Sigmoid colon (tissue), 7 donors: ENCODE measurements around the gene OR2V1. TPM values are rescaled to one million over a fixed set of nuclear protein-coding genes. Genes with fewer than 3 reads are reported as not detected.
A peak's percentile ranks its signal among the peaks of the same experiment; 100 is the strongest.

Experiments
- DNase-seq: peaks from one replicate; pipeline ENCODE4 v3.0.0-alpha.2; 2019
- H3K27ac ChIP-seq, 4 donors: fragments of 200-600 bp; sonication (generic); one replicate each; pipeline ENCODE4 v1.5.1; 2016 to 2019; ENCODE audit warnings: mild to moderate bottlenecking in 1 of 4
- H3K27me3 ChIP-seq, 3 donors: fragments of 200-600 bp; sonication (generic); one replicate each; pipeline ENCODE4 v1.5.1; 2019; ENCODE audit warnings: mild to moderate bottlenecking in 1 of 3
- H3K36me3 ChIP-seq, 4 donors: fragments of 200-600 bp; sonication (generic); one replicate each; pipeline ENCODE4 v1.5.1; 2016 to 2019
- H3K4me1 ChIP-seq, 4 donors: fragments of 200-600 bp; sonication (generic); one replicate each; pipeline ENCODE4 v1.5.1; 2017 to 2019
- H3K4me3 ChIP-seq, 4 donors: fragments of 200-600 bp; sonication (generic); one replicate each; pipeline ENCODE4 v1.5.1; 2017 to 2019; ENCODE audit warnings: mild to moderate bottlenecking in 2 of 4, moderate library complexity in 1 of 4
- H3K9me3 ChIP-seq, 4 donors: fragments of 200-600 bp in 3 of 4; sonication (generic) in 3 of 4; one replicate each; pipeline versions ENCODE4 v1.5.1 to v1.6.1; 2013 to 2019
- EP300 ChIP-seq, 4 donors: sonication (generic); formaldehyde crosslinking; IDR thresholded peaks; one replicate each; pipeline ENCODE4 v1.6.1; 2017; ENCODE audit warnings: antibody characterized with exemption in 4 of 4
- POLR2A ChIP-seq, 2 donors: fragments of 450-650 bp; IDR thresholded peaks; one replicate each; pipeline ENCODE4 v1.6.1; 2016; ENCODE audit warnings: antibody characterized with exemption in 2 of 2, mild to moderate bottlenecking in 2 of 2, moderate library complexity in 2 of 2
- POLR2AphosphoS5 ChIP-seq, 4 donors: sonication (generic); formaldehyde crosslinking; IDR thresholded peaks; one replicate each; pipeline ENCODE4 v1.6.1; 2017; ENCODE audit warnings: antibody characterized with exemption in 4 of 4
- WGBS, 2 donors: extraction: QIAGEN DNeasy Blood & Tissue Kit; methylation state at CpG; one replicate each; pipeline ENCODE4 v1.1.7; 2013; 5-methylcytosine and 5-hydroxymethylcytosine counted together
- intact Hi-C: fragments of 100-400 bp; cut with DNase I; formaldehyde crosslinking; loops from one replicate; pipeline ENCODE4 v1.15.1; 2023
- polyA plus RNA-seq, 3 donors: library from polyadenylated mRNA; stranded (reverse); fragments of 200-250 nt; gene quantifications; one replicate each; pipeline ENCODE4 v1.2.3, GENCODE V29; 2013
- total RNA-seq, 4 donors: library from RNA; depleted of rRNA; stranded (reverse); fragments of >200 nt; gene quantifications; one replicate each; pipeline ENCODE4 v1.1.0, GENCODE V29; 2016
- TF ChIP-seq, protein P1 (sequence below), 4 experiments: fragments of 450-650 bp in 3 of 4; fragments of 200-600 bp in 1 of 4; IDR thresholded peaks; one replicate each; pipeline ENCODE4 v1.5.1; 2016 to 2019; ENCODE audit warnings: antibody characterized with exemption in 4 of 4, mild to moderate bottlenecking in 3 of 4, moderate library complexity in 2 of 4
- donor health status: healthy with polysubstance abuse.
- donor health status: Bipolar disorder and iron deficiency.
- donor health status: healthy.

The OR2V1 gene
- total and polyA plus RNA-seq, 7 donors, result not detected

DNA sequence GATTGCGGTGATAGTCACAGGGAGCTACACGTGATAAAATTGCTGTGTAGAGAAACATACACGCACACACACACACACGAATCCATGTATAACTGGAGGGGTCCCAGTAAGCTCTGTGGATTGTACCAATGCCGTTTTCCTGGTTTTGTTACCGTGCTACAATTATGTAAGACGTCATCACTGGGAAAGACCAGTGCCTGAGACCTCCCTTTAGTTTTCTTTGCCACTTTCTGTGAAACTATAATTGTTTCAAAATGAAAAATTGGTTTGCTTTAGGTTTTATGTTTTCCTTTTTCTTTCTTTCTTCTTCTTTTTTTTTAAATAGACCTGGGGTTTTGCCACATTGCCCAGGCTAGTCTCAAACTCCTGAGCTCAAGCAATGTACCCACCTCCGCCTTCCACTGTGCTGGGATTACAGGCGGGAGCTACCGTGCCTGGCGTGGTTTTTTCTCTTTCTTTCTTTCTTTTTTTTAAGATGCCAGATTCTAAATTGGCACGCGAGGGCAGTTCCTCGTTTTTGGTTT is 37.7 kb upstream of the OR2V1 start:
- TF ChIP-seq EP300 (IDR thresholded peaks at IDR 0.05), result no peak
- TF ChIP-seq, protein P1, sequence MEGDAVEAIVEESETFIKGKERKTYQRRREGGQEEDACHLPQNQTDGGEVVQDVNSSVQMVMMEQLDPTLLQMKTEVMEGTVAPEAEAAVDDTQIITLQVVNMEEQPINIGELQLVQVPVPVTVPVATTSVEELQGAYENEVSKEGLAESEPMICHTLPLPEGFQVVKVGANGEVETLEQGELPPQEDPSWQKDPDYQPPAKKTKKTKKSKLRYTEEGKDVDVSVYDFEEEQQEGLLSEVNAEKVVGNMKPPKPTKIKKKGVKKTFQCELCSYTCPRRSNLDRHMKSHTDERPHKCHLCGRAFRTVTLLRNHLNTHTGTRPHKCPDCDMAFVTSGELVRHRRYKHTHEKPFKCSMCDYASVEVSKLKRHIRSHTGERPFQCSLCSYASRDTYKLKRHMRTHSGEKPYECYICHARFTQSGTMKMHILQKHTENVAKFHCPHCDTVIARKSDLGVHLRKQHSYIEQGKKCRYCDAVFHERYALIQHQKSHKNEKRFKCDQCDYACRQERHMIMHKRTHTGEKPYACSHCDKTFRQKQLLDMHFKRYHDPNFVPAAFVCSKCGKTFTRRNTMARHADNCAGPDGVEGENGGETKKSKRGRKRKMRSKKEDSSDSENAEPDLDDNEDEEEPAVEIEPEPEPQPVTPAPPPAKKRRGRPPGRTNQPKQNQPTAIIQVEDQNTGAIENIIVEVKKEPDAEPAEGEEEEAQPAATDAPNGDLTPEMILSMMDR (IDR thresholded peaks at IDR 0.05), result no peak
- no peak for TF ChIP-seq POLR2A (IDR thresholded peaks at IDR 0.05)
- H3K9me3 ChIP-seq, result no peaks in the 10 kb centered on the region
- no peak overlapping the region for H3K27ac ChIP-seq
- no peak overlapping the region for H3K4me3 ChIP-seq
- H3K36me3 ChIP-seq, result no peaks in the 10 kb centered on the region
- WGBS, 2 donors, result 33 to 38% methylated on average over 14 of the region's 14 CpGs
- intact Hi-C loops, result no loop called here
- no peak for DNase-seq
- peaks cover 23 to 100% (median 93%) of the 10 kb centered on the region in 3 donors for H3K27me3 ChIP-seq
- H3K4me1 ChIP-seq, result peaks cover 0 to 21% (median 7%) of the 10 kb centered on the region in 4 donors

DNA sequence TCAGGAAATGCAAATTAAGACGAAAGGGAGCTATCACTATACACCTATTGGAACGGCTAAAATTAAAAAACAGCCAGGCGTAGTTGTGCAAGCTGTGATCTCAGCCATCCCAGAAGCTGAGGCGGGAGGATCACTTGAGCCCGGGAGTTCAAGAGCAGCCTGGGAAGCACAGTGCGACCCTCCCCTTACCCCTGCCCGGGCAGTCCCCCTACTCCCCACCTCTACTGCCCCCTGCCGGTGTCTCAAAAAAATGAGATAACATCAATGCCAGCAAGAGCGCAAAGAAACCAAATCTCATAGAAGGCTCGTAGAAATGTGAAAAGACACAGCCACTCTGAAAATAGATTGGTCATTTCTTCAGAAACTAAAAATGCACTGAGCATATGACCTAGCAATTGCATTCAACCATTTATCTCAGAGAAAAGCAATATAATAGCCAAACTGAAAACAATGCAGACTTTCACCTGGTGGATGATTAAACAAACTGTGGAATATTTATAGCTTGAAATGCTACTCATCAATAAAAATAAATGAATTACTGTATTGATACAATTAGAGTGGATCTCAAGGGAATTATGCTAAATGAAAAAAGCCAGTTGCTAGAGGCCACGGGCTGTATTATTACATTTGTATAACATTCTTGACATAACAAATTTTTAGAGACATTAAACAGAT is 37.0 kb upstream of the OR2V1 start:
- WGBS, 2 donors, result 7 to 12% methylated on average over 11 of the region's 11 CpGs
- no peaks in the 10 kb centered on the region for H3K36me3 ChIP-seq
- peaks cover 0 to 14% (median 7%) of the 10 kb centered on the region in 4 donors for H3K4me1 ChIP-seq
- DNase-seq, result no peak
- peaks cover 16 to 100% (median 86%) of the 10 kb centered on the region in 3 donors for H3K27me3 ChIP-seq
- H3K27ac ChIP-seq, result no peak overlapping the region
- intact Hi-C loops, result no loop called here
- H3K4me3 ChIP-seq, result no peak overlapping the region
- no peaks in the 10 kb centered on the region for H3K9me3 ChIP-seq
- TF ChIP-seq EP300 (IDR thresholded peaks at IDR 0.05), result no peak
- TF ChIP-seq, protein P1 (IDR thresholded peaks at IDR 0.05), result peak in 1 of 4 experiments; percentile 14

DNA sequence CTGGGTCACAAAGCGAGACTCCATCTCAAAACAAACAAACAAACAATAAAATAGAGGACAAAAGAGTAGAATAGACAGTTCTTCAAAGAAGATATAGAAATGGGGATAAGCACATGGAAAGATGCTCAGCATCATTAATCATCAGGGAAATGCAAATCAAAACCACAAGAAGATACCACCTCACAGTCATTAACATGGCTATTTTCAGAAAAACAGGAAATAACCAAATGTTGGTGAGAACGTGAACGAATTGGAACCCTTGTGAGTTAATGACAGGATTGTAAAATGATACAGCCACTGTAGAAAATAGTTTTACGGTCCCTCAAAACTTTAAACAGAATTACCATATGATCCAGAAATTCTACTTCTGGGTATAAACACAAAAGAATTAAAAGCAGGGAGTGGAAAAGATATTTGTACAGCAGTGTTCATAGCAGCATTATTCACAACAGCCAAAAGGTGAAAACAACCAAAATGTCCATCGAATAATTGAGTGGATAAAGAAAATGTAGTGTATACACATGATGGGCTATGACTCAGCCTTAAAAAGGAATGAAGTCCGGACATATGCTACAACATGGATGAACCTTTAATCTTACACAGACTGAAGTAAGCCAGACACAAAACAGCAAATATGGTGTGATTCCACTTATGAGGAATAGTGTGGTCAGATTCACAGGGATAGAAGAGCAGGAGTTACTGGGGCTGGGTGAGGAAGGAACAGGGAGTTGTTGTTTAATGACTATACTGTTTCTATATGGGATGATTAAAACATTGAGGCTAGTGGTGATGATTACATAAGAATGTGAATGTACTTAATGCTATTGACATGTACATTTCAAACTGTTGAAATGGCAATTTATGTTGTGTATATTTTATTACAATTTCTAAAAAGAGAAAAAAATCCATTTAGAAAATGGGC is 36.1 kb upstream of the OR2V1 start:
- H3K4me3 ChIP-seq, result no peak overlapping the region
- H3K9me3 ChIP-seq, result no peaks in the 10 kb centered on the region
- H3K27ac ChIP-seq, result no peak overlapping the region
- no peaks in the 10 kb centered on the region for H3K36me3 ChIP-seq
- intact Hi-C loops, result no loop called here
- 30 to 54% methylated on average over 6 of the region's 6 CpGs for WGBS, 2 donors
- H3K4me1 ChIP-seq, result peaks cover 0 to 9% (median 7%) of the 10 kb centered on the region in 4 donors
- no peak for DNase-seq
- peaks cover 9 to 99% (median 77%) of the 10 kb centered on the region in 3 donors for H3K27me3 ChIP-seq
- TF ChIP-seq, protein P1 (IDR thresholded peaks at IDR 0.05), result no peak
- TF ChIP-seq EP300 (IDR thresholded peaks at IDR 0.05) (no peak), POLR2AphosphoS5 (IDR thresholded peaks at IDR 0.05) (no peak), POLR2A (IDR thresholded peaks at IDR 0.05) (no peak)

DNA sequence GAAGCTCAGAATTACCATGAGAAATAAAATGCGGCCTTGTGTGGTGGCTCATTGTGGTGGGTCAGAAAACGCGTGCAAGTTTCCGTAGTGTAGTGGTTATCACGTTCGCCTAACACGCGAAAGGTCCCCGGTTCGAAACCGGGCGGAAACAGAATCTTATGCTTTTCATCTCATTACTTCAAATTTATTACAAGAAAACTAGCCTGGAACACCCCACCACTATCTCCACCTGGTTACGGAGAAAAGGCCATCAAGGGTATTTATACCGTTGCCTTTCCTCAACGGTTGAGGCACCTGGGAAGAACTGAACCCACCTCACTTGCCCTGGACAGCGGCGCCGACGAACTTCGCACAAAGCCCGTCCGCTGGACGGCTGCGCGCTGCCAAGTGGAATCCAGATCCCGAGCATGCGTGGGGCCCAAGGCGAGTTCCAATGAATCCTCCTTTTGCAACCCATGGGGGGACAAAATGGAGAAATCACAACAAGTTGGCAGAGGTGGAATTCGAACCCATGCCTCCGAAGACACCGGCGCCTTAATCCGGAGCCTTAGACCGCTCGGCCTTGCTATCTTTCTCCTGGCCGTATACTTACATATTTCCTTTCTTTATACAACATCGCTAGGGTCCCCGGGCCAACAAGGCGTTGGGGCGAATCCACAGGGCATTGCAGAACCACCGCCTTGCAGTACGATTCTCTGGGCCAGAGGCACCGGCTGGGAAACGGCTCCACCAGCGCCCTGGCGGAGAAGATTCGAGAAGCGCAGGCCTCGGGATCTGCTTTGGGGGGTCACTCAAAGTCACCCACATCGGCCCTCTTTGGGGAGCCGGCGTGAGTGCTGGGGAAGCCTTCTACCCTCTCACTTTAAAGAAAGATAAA is 33.3 kb upstream of the OR2V1 start:
- TF ChIP-seq EP300 (IDR thresholded peaks at IDR 0.05), result no peak
- TF ChIP-seq, protein P1 (IDR thresholded peaks at IDR 0.05), result no peak
- TF ChIP-seq POLR2AphosphoS5 (IDR thresholded peaks at IDR 0.05), result no peak
- no peak for TF ChIP-seq POLR2A (IDR thresholded peaks at IDR 0.05)
- Histone ChIP-seq H3K27me3 (peaks cover 0 to 71% (median 50%) of the 10 kb centered on the region in 3 donors), H3K4me3 (no peak overlapping the region), H3K9me3 (no peaks in the 10 kb centered on the region), H3K27ac (no peak overlapping the region), H3K36me3 (no peaks in the 10 kb centered on the region), H3K4me1 (peaks cover 0 to 12% (median 5%) of the 10 kb centered on the region in 4 donors)
- intact Hi-C loops, result no loop called here
- DNase-seq, result no peak
- 15 to 52% methylated on average over 46 to 51 of the region's 52 CpGs for whole genome bisulfite sequencing, 2 donors
